H1 (cell line): ENCODE data around the gene HIGD1B. TPM values are rescaled to one million over a fixed set of nuclear protein-coding genes. Genes with fewer than 3 reads are reported as not detected.

Experiments
- BRCA1 ChIP-seq: IDR thresholded peaks from 2 replicates; pipeline ENCODE4 v1.6.1; 2012; ENCODE audit warnings: low read depth, low read length, improper control_type of control experiment
- CHD1 ChIP-seq: IDR thresholded peaks from 2 replicates; pipeline ENCODE4 v1.6.1; 2012; ENCODE audit warnings: low read depth, low read length, improper control_type of control experiment
- CHD2 ChIP-seq: IDR thresholded peaks from 2 replicates; pipeline ENCODE4 v1.6.1; 2012; ENCODE audit warnings: low read length, improper control_type of control experiment
- CHD7 ChIP-seq: fragments of 300-600 bp; sonication (generic); IDR thresholded peaks from 2 replicates; pipeline ENCODE4 v1.7.1; 2012; ENCODE audit warnings: low read length, moderate library complexity, mild to moderate bottlenecking, inconsistent platforms; ENCODE audit not compliant: insufficient replicate concordance
- KDM1A ChIP-seq: fragments of 200-600, 300-600 bp; sonication (generic); IDR thresholded peaks from 2 replicates; pipeline ENCODE4 v1.7.1; 2016; ENCODE audit warnings: mild to moderate bottlenecking, low read length, borderline replicate concordance
- MAX ChIP-seq: IDR thresholded peaks from 2 replicates; pipeline ENCODE4 v1.6.1; 2012; ENCODE audit warnings: inconsistent platforms
- NRF1 ChIP-seq: IDR thresholded peaks from 2 replicates; pipeline ENCODE4 v1.6.1; 2011; ENCODE audit warnings: mild to moderate bottlenecking, low read depth, low read length, improper control_type of control experiment
- POU5F1 ChIP-seq: IDR thresholded peaks from 2 replicates; pipeline ENCODE4 v1.6.1; 2011; ENCODE audit warnings: low read depth, mild to moderate bottlenecking, low read length, moderate library complexity
- SIN3A ChIP-seq, 2 experiments: IDR thresholded peaks in 1 of 2; conservative IDR thresholded peaks in 1 of 2; 2 replicates each; pipeline ENCODE4 v1.6.1; 2011 to 2012; ENCODE audit warnings: low read length in 2 of 2, improper control_type of control experiment in 1 of 2, low read depth in 1 of 2, mild to moderate bottlenecking in 1 of 2
- SP4 ChIP-seq: IDR thresholded peaks from 2 replicates; pipeline ENCODE4 v1.6.1; 2012; ENCODE audit warnings: low read length, inconsistent platforms
- polyA plus RNA-seq, 7 experiments: library from polyadenylated mRNA; depleted of rRNA in 3 of 7; stranded (reverse) in 5 of 7; unstranded in 2 of 7; fragments of >200 nt in 5 of 7; fragments of 200-250 nt in 2 of 7; gene quantifications; 1 replicate in 5 of 7; 2 replicates in 1 of 7; 4 replicates in 1 of 7; pipeline versions ENCODE4 v1.2.1 to v1.2.3, GENCODE V29; 2011 to 2013; ENCODE audit warnings: missing spikeins in 2 of 7, mixed read lengths in 2 of 7
- total RNA-seq: library from RNA; stranded (reverse); fragmentation: NEBNext Ultra II Directional; extraction: Animal tissue kit (Norgen Biotek cat#: 25700); gene quantifications from 2 replicates; pipeline ENCODE4 v1.2.1, GENCODE V29; 2021

HIGD1B gene
- total and polyA plus RNA-seq, 2 of the 8 experiments (the other 6 are each of a cell fraction or from before 2014, with no cell fraction given), result not detected

GRCh38 chr17:44850612-44851011, 2.9 kb downstream of the HIGD1B start (continued):
- TF ChIP-seq CHD7 (no peak), CHD1 (no peak), CHD2 (no peak), SP4 (no peak), MAX (no peak), KDM1A (no peak), SIN3A (conservative IDR thresholded peaks at IDR 0.05 in 1 of 2, IDR thresholded peaks at IDR 0.05 in 1 of 2; ENCODE audit: low read depth in 1 of 2, low read length in 2 of 2) (no peak), POU5F1 (no peak), NRF1 (no peak), BRCA1 (no peak)
